ENCODE measurements around the gene ANO6. TPM values are rescaled to one million over a fixed set of nuclear protein-coding genes. Genes with fewer than 3 reads are reported as not detected.
"Not testable (repeated sequence)": the region's sequence is repeated elsewhere in the genome, so short reads cannot be mapped to it uniquely, and the experiment has no call there.

The ANO6 gene
- total RNA-seq, 4 donors from 2014 or later = 16.9 to 23.0 (median 20.4) TPM

DNA sequence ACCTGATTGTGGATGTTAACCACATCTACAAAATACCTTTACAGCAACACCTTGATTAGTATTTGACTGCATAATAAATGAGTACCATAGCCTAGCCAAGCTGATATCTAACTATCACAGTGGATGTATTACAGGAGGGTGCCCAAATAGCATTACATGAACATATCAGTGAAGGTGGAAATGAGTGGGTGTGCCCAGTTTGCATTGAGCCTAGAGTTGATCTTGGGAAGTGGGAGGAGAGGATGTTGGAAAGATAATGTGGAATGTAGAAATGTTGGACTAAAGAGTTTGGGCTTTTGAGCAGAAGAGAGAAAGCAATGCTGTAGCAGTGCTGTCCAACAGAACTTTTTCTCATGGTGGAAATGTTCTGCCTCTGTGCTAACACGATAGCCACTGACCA, 98.9 kb downstream of the ANO6 start:
- Histone ChIP-seq H3K36me3 (no peaks in the 10 kb centered on the region), H3K9me3 (no peaks in the 10 kb centered on the region), H3K27me3 (no peaks in the 10 kb centered on the region), H3K27ac (no peak overlapping the region), H3K4me1 (peaks cover 0 to 6% (median 0%) of the 10 kb centered on the region in 4 donors), H3K4me3 (no peak overlapping the region)
- intact Hi-C loops (cut with DNase I; ENCODE audit: low total_unique reads) = no loop called here
- no peak for DNase-seq
- WGBS, 2 donors (ENCODE audit: low coverage in 1 of 2) = 89 to 100% methylated on average over 1 of the region's 1 CpG
- TF ChIP-seq POLR2A (IDR thresholded peaks at IDR 0.05) (no peak), EP300 (IDR thresholded peaks at IDR 0.05; ENCODE audit: low read depth) (no peak), POLR2AphosphoS5 (IDR thresholded peaks at IDR 0.05) (no peak)
- TF ChIP-seq, protein P1, sequence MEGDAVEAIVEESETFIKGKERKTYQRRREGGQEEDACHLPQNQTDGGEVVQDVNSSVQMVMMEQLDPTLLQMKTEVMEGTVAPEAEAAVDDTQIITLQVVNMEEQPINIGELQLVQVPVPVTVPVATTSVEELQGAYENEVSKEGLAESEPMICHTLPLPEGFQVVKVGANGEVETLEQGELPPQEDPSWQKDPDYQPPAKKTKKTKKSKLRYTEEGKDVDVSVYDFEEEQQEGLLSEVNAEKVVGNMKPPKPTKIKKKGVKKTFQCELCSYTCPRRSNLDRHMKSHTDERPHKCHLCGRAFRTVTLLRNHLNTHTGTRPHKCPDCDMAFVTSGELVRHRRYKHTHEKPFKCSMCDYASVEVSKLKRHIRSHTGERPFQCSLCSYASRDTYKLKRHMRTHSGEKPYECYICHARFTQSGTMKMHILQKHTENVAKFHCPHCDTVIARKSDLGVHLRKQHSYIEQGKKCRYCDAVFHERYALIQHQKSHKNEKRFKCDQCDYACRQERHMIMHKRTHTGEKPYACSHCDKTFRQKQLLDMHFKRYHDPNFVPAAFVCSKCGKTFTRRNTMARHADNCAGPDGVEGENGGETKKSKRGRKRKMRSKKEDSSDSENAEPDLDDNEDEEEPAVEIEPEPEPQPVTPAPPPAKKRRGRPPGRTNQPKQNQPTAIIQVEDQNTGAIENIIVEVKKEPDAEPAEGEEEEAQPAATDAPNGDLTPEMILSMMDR (IDR thresholded peaks at IDR 0.05) = no peak
- in situ Hi-C loops (cut with MboI; ENCODE audit: low pct_ligation_motif_present in 1 of 4, low pct_unique_long_range_greater_than_20kb in 1 of 4, low sequenced_read_pairs in 3 of 4) = no loop called here

- DNase-seq = no peak
- 92 to 93% methylated on average over 4 of the region's 4 CpGs for WGBS, 2 donors (ENCODE audit: low coverage in 1 of 2)
- H3K27ac ChIP-seq = no peak overlapping the region
- intact Hi-C loops (cut with DNase I; ENCODE audit: low total_unique reads) (no loop called here), in situ Hi-C loops (cut with MboI; ENCODE audit: low pct_ligation_motif_present in 1 of 4, low pct_unique_long_range_greater_than_20kb in 1 of 4, low sequenced_read_pairs in 3 of 4) (no loop called here)
- peaks cover 0 to under 1% (median 0%) of the 10 kb centered on the region in 4 donors for H3K4me1 ChIP-seq
- H3K27me3 ChIP-seq = no peaks in the 10 kb centered on the region
- no peaks in the 10 kb centered on the region for H3K9me3 ChIP-seq
- H3K4me3 ChIP-seq = no peak overlapping the region
- H3K36me3 ChIP-seq = no peaks in the 10 kb centered on the region
- TF ChIP-seq EP300 (IDR thresholded peaks at IDR 0.05; ENCODE audit: low read depth) (no peak), POLR2AphosphoS5 (IDR thresholded peaks at IDR 0.05) (no peak), POLR2A (IDR thresholded peaks at IDR 0.05) (no peak)
- TF ChIP-seq, protein P1 (IDR thresholded peaks at IDR 0.05) = no peak
Observed at GRCh38 chr12:45315462-45315861, 99.6 kb downstream of the ANO6 start.

- in situ Hi-C loops (cut with MboI; ENCODE audit: low pct_ligation_motif_present in 1 of 4, low pct_unique_long_range_greater_than_20kb in 1 of 4, low sequenced_read_pairs in 3 of 4); H3K27me3 ChIP-seq: not testable (repeated sequence)
- WGBS, 2 donors (ENCODE audit: low coverage in 1 of 2) = 90% methylated on average over 2 of the region's 3 CpGs; no CpG with 5 or more reads in 1 of the 2 donors
Observed at GRCh38 chr12:45317261-45317660, 101.4 kb downstream of the ANO6 start.

DNA sequence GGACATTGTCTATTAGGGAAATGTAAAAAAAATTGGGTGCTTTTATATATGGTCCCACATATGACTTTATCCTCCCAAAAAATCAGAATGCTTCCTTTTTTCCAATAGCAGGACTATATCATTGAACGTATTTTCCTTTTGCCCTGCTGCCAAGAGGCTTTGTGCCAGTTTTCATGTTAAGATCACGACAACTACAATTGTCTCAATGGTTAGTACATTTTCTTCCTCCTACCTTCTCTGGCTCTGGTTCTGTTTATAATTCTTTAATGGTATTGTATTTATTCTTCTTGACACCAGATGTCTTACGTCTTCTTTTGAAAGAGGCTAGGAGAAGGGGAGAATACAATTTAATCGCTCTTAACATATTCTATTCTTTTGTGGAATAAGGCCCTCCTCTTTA, 106.9 kb downstream of the ANO6 start:
- peak overlapping the region in 1 of 4 donors; percentile 22 for H3K27ac ChIP-seq
- intact Hi-C loops (cut with DNase I; ENCODE audit: low total_unique reads) = no loop called here

More at GRCh38 chr12:45317261-45317660, 101.4 kb downstream of the ANO6 start:
- H3K9me3 ChIP-seq; H3K27ac ChIP-seq; H3K4me3 ChIP-seq; H3K4me1 ChIP-seq; H3K36me3 ChIP-seq; DNase-seq; intact Hi-C loops (cut with DNase I; ENCODE audit: low total_unique reads): not testable (repeated sequence)

More for the DNA sequence above, 106.9 kb downstream of the ANO6 start:
- H3K4me1 ChIP-seq = no peaks in the 10 kb centered on the region
- H3K9me3 ChIP-seq = no peaks in the 10 kb centered on the region
- H3K27me3 ChIP-seq = no peaks in the 10 kb centered on the region
- WGBS, 2 donors (ENCODE audit: low coverage in 1 of 2) = 81 to 87% methylated on average over 4 of the region's 4 CpGs
- TF ChIP-seq, protein P1 (IDR thresholded peaks at IDR 0.05) = no peak
- TF ChIP-seq EP300 (IDR thresholded peaks at IDR 0.05; ENCODE audit: low read depth) (no peak), POLR2AphosphoS5 (IDR thresholded peaks at IDR 0.05) (no peak), POLR2A (IDR thresholded peaks at IDR 0.05) (no peak)
- no peaks in the 10 kb centered on the region for H3K36me3 ChIP-seq
- in situ Hi-C loops (cut with MboI; ENCODE audit: low pct_ligation_motif_present in 1 of 4, low pct_unique_long_range_greater_than_20kb in 1 of 4, low sequenced_read_pairs in 3 of 4) = no loop called here
- DNase-seq = no peak
- no peak overlapping the region for H3K4me3 ChIP-seq
